Measurements from ENCODE around the gene TOP3A. TPM values are rescaled to one million over a fixed set of nuclear protein-coding genes. Genes with fewer than 3 reads are reported as not detected.

The TOP3A gene, protein sequence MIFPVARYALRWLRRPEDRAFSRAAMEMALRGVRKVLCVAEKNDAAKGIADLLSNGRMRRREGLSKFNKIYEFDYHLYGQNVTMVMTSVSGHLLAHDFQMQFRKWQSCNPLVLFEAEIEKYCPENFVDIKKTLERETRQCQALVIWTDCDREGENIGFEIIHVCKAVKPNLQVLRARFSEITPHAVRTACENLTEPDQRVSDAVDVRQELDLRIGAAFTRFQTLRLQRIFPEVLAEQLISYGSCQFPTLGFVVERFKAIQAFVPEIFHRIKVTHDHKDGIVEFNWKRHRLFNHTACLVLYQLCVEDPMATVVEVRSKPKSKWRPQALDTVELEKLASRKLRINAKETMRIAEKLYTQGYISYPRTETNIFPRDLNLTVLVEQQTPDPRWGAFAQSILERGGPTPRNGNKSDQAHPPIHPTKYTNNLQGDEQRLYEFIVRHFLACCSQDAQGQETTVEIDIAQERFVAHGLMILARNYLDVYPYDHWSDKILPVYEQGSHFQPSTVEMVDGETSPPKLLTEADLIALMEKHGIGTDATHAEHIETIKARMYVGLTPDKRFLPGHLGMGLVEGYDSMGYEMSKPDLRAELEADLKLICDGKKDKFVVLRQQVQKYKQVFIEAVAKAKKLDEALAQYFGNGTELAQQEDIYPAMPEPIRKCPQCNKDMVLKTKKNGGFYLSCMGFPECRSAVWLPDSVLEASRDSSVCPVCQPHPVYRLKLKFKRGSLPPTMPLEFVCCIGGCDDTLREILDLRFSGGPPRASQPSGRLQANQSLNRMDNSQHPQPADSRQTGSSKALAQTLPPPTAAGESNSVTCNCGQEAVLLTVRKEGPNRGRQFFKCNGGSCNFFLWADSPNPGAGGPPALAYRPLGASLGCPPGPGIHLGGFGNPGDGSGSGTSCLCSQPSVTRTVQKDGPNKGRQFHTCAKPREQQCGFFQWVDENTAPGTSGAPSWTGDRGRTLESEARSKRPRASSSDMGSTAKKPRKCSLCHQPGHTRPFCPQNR
- 10 to 100 TPM; 18.7 to 46.4 (median 28.4) TPM for total RNA-seq

DNA sequence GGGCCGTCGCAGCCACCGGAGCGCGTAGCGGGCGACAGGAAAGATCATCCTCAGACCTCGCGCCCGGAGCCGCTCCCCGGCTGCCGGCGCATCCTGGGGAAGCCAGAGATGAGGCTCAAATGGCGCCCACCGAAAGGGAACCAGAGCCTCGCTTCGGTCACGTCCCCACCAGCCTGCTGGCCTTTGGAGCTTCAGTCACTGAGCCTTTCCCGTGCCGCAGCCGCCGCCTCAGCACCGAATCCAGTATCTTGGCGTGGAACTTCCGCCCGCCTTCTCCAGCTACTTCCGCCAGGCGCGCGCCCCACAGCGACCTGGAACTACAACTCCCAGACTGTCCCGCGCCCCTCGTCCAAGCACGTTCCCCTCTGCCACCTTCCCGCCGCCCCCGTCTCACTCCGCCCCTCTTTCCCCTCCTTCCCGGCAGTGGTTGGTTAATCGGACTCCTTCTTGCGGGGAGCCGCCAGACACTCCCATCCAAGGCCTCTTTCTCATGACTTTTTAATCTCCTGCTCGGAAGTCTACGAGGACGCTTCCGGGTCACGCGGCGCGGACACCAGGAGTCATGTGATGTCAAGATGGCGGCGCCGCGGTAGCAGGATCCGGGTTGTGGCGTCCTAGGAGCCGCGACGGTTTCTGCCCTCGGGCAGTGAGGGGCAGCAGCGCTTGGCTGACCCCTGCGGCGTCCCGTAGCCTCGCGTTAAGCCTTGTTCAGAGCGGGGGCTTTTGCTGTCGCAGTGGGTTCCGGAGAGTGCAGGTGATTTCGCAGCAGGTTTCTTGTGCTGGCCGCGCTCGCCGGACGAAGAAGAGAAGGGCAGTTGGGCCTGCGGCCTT, at the start of gene TOP3A, which contains the start of gene SMCR8:
TSS of gene TOP3A (minus strand) at position 264 of the 831 bp plus-strand sequence. CDS start at position 48, 216 bp downstream.
TSS of gene SMCR8 (plus strand) at position 563 of the 831 bp plus-strand sequence. CDS start 497 bp downstream, outside the sequence.
- WGBS, 2 donors: 1% methylated on average over 61 to 70 of the region's 78 CpGs
- intact Hi-C loops (cut with DNase I; ENCODE audit: low total_unique reads): no loop called here
- peak in 1 of 2 donors; percentile 69 for TF ChIP-seq POLR2A (IDR thresholded peaks at IDR 0.05)
- TF ChIP-seq, protein P1, sequence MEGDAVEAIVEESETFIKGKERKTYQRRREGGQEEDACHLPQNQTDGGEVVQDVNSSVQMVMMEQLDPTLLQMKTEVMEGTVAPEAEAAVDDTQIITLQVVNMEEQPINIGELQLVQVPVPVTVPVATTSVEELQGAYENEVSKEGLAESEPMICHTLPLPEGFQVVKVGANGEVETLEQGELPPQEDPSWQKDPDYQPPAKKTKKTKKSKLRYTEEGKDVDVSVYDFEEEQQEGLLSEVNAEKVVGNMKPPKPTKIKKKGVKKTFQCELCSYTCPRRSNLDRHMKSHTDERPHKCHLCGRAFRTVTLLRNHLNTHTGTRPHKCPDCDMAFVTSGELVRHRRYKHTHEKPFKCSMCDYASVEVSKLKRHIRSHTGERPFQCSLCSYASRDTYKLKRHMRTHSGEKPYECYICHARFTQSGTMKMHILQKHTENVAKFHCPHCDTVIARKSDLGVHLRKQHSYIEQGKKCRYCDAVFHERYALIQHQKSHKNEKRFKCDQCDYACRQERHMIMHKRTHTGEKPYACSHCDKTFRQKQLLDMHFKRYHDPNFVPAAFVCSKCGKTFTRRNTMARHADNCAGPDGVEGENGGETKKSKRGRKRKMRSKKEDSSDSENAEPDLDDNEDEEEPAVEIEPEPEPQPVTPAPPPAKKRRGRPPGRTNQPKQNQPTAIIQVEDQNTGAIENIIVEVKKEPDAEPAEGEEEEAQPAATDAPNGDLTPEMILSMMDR (IDR thresholded peaks at IDR 0.05): no peak
- DNase-seq (ENCODE audit: low spot score in 2 of 2): peak; percentile 99 to 100
- H3K4me3 ChIP-seq (ENCODE audit: low read depth, poor library complexity, severe bottlenecking): peak within 1 kb of the TSS; percentile 75

DNA sequence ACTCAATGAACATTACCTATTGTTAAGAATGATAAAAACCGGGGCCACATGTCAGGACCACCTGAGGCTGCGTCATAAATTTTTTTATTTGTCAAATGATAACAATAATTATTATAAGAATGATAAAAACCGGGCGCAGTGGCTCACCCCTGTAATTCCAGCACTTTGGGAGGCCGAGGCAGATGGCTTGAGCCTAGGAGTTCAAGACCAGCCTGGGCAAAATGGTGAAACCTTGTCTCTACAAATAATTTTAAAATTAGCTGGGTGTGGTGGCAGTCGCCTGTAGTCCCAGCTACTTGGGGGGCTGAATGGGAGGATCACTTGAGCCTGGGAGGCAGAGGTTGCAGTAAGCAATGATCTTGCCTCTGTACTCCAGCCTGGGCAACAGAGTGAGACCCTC, 49.4 kb upstream of the TOP3A start:
- H3K4me3 ChIP-seq (ENCODE audit: low read depth, poor library complexity, severe bottlenecking): no peak overlapping the region
- intact Hi-C loops (cut with DNase I; ENCODE audit: low total_unique reads): no loop called here
- no peak for TF ChIP-seq POLR2A (IDR thresholded peaks at IDR 0.05)
- TF ChIP-seq, protein P1 (IDR thresholded peaks at IDR 0.05): no peak
- WGBS, 2 donors: 82 to 87% methylated on average over 6 of the region's 6 CpGs
- no peak for DNase-seq (ENCODE audit: low spot score in 2 of 2)

DNA sequence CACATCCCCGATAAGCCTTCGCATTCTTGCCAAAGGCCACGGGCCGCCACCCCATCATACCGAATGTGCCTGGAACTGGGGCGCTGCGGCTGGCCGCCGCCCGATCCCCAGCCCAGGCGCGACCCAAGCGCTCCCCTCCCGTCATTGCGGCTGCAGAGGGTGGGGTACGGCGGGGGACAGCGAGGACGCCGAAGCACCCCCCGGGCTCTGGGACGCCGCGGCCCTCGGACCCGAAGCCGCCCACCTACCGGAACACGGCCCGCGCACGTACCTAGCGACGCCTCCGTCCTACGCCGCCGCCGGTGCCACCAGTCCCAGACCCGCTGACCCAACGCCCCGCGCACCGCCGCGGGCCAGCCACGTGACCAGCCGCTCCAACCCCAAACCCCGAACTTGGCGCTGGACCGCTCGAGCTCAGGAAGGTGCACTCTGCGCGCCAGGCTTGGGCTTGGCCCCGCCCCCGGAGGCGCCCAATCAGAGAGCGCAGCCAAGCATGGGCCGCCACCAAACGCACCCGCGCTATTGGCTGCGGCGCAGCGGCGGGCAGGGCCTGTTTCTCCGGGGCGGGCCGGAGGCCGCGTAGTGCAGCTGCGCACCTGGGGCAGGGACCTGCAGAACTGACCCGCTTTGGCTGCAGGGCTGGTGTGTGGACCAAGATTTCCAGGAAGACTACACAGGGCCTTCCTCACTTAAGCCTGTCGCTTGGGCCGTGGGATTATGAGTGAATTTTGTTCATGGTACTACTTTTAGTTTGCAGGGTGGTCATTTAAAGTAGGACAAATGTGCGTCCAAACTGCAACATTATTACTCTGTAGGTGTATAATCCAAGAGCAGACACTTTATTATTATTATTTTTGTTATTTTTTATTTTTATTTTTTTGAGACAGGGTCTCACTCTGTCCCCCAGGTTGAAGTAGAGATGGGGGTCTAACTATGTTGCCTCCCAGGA, 48.6 kb upstream of the TOP3A start, which contains the start of gene SHMT1:
TSS of gene SHMT1 (minus strand) at position 450 of the 949 bp plus-strand sequence. CDS start 7,569 bp downstream, outside the sequence.
- no peak for TF ChIP-seq POLR2A (IDR thresholded peaks at IDR 0.05)
- TF ChIP-seq, protein P1 (IDR thresholded peaks at IDR 0.05): no peak
- WGBS, 2 donors: 0 to 1% methylated on average over 20 to 35 of the region's 76 CpGs
- peak; percentile 95 to 99 for DNase-seq (ENCODE audit: low spot score in 2 of 2)
- peak within 1 kb of the TSS; percentile 72 for H3K4me3 ChIP-seq (ENCODE audit: low read depth, poor library complexity, severe bottlenecking)
- intact Hi-C loops (cut with DNase I; ENCODE audit: low total_unique reads): no loop called here

DNA sequence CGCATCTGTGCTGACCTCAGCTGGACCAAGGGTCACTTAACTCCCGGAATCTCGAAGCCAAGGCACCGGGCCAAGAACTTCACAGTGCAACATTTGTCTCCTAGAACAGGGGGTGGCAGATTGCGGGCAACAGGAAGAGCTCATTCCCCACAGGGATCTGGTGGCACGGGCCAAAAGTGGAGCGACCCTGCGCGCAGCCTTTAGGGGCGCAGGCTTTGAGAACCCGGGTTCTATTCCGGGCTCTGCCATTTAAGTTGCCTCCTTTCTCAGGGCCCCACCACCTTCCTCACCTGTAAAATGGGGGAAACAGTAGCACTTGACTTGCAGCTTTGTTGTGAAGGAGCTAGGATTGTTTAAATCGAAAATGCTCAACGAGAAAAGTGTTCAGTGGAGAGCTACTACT, 47.9 kb upstream of the TOP3A start:
- peak; percentile 59 to 92 for DNase-seq (ENCODE audit: low spot score in 2 of 2)
- H3K4me3 ChIP-seq (ENCODE audit: low read depth, poor library complexity, severe bottlenecking): peak overlapping the region; percentile 72
- intact Hi-C loops (cut with DNase I; ENCODE audit: low total_unique reads): no loop called here
- TF ChIP-seq POLR2A (IDR thresholded peaks at IDR 0.05): no peak
- TF ChIP-seq, protein P1 (IDR thresholded peaks at IDR 0.05): no peak
- 3 to 6% methylated on average over 12 to 14 of the region's 14 CpGs for WGBS, 2 donors
